ENCODE measurements around the gene KRTAP5-3. TPM values are rescaled to one million over a fixed set of nuclear protein-coding genes. Genes with fewer than 3 reads are reported as not detected.

Gene KRTAP5-3
- total and polyA plus RNA-seq, 9 of the 15 experiments (the other 6 are each of a cell fraction or from before 2014, with no cell fraction given), result not detected

GRCh38 chr11:1604711-1605110 is 3.6 kb downstream of the KRTAP5-3 start:
- Histone ChIP-seq H3K9me1 (ENCODE audit: control insufficient read depth, insufficient read depth, low read length) (no peaks in the 10 kb centered on the region), H3K4me2 (ENCODE audit: insufficient read depth, low read length) (no peak overlapping the region), H3K4me1 (replicated peaks in 1 of 2; ENCODE audit: control insufficient read depth in 2 of 2, insufficient read depth in 2 of 2, low read length in 2 of 2) (no peaks in the 10 kb centered on the region), H4K20me1 (replicated peaks; ENCODE audit: control insufficient read depth, insufficient read depth, low read length) (no peaks in the 10 kb centered on the region), H3K9ac (ENCODE audit: insufficient read depth in 1 of 2, low read depth in 2 of 2, low read length in 2 of 2) (no peak overlapping the region; a peak in 1 of 4 replicates), H2AFZ (ENCODE audit: low read depth, low read length) (no peak overlapping the region), H3K4me3 (no peak overlapping the region), H3K9me3 (replicated peaks; ENCODE audit: control insufficient read depth, insufficient read depth, low read depth, low read length) (no peaks in the 10 kb centered on the region), H3K27me3 (ENCODE audit: control insufficient read depth in 2 of 2, insufficient read depth in 2 of 2, low read length in 2 of 2) (peaks cover 9 to 44% of the 10 kb centered on the region in 2 experiments), H3K27ac (ENCODE audit: extremely low read depth, low read depth, low read length) (no peak overlapping the region), H3K79me2 (ENCODE audit: control insufficient read depth, insufficient read depth, low read length) (no peaks in the 10 kb centered on the region), H3K36me3 (ENCODE audit: control insufficient read depth, insufficient read depth, low read length) (no peaks in the 10 kb centered on the region)
- no TSS peak for BruUV-seq (replicated peaks)
- intact Hi-C loops (cut with micrococcal nuclease) (no loop called here), in situ Hi-C loops (cut with MboI) (no loop called here)
- no peak for DNase-seq (ENCODE audit: extremely low read depth in 1 of 4, low spot score in 3 of 4)
- TF ChIP-seq RAD21 (CRISPR knock-in tag; conservative IDR thresholded peaks at IDR 0.05 in 1 of 2, IDR thresholded peaks at IDR 0.05 in 1 of 2), result no peak
- no peak for TF ChIP-seq CREB1 (IDR thresholded peaks at IDR 0.05)
- no peak for TF ChIP-seq CREB1 (CRISPR knock-in tag; IDR thresholded peaks at IDR 0.05)
- no peak for TF ChIP-seq NFXL1 (CRISPR knock-in tag; IDR thresholded peaks at IDR 0.05)
- no peak for TF ChIP-seq MBD1 (CRISPR knock-in tag; IDR thresholded peaks at IDR 0.05)
- TF ChIP-seq KDM2B (CRISPR knock-in tag; IDR thresholded peaks at IDR 0.05), result no peak
- TF ChIP-seq SMARCA4 (IDR thresholded peaks at IDR 0.05), result no peak
- no peak for TF ChIP-seq PURB (CRISPR knock-in tag; IDR thresholded peaks at IDR 0.05; ENCODE audit: low read depth)
- TF ChIP-seq IFI16 (CRISPR knock-in tag; IDR thresholded peaks at IDR 0.05), result no peak
- no peak for TF ChIP-seq MTA2 (IDR thresholded peaks at IDR 0.05; ENCODE audit: low read depth)
- FAIRE-seq, result no peak
- WGBS (ENCODE audit: insufficient coverage, low coverage, missing lambda C conversion rate), result 0% methylated on average over 6 of the region's 7 CpGs
- ChIA-PET POLR2A (interaction anchor here (0.6 kb wide), 1 partner anchor 25 kb away, joined by 3 read pairs; no protein-coding TSS in a partner anchor), CTCF (ENCODE audit: low intra/inter-chr PET ratio) (no interaction called here)
- ATAC-seq, result no peak

Data from K562 (cell line).